ENCODE measurements around the gene UGT1A10. TPM values are rescaled to one million over a fixed set of nuclear protein-coding genes. Genes with fewer than 3 reads are reported as not detected.

Gene UGT1A10
- polyA plus RNA-seq, 5 donors: not detected

- DNase-seq: no peak
These were observed 186.0 kb downstream of the UGT1A10 start for GRCh38 chr2:233822101-233822771.

Other genes starting within 250 kb of the UGT1A10 start
- 10 to 100 TPM; 32.9 to 59.7 (median 50.8) TPM for gene USP40, start 69.7 kb upstream of the UGT1A10 start, polyA plus RNA-seq (ENCODE audit: insufficient read depth in 1 of 5, insufficient read length in 5 of 5, low replicate concordance in 1 of 5)
- gene UGT1A8, start 18.8 kb upstream of the UGT1A10 start, polyA plus RNA-seq (ENCODE audit: insufficient read depth in 1 of 5, insufficient read length in 5 of 5, low replicate concordance in 1 of 5): not detected
- gene UGT1A9, start 35.5 kb downstream of the UGT1A10 start, polyA plus RNA-seq (ENCODE audit: insufficient read depth in 1 of 5, insufficient read length in 5 of 5, low replicate concordance in 1 of 5): not detected
- not detected for gene UGT1A7, start 45.5 kb downstream of the UGT1A10 start, polyA plus RNA-seq (ENCODE audit: insufficient read depth in 1 of 5, insufficient read length in 5 of 5, low replicate concordance in 1 of 5)
- under 1 TPM in 1 of 5 donors, not detected in 4; 0.22 TPM for gene UGT1A6, start 56.4 kb downstream of the UGT1A10 start, polyA plus RNA-seq (ENCODE audit: insufficient read depth in 1 of 5, insufficient read length in 5 of 5, low replicate concordance in 1 of 5)
- gene UGT1A5, start 76.5 kb downstream of the UGT1A10 start, polyA plus RNA-seq (ENCODE audit: insufficient read depth in 1 of 5, insufficient read length in 5 of 5, low replicate concordance in 1 of 5): not detected
- gene UGT1A4, start 82.3 kb downstream of the UGT1A10 start, polyA plus RNA-seq (ENCODE audit: insufficient read depth in 1 of 5, insufficient read length in 5 of 5, low replicate concordance in 1 of 5): not detected
- not detected for gene UGT1A3, start 92.6 kb downstream of the UGT1A10 start, polyA plus RNA-seq (ENCODE audit: insufficient read depth in 1 of 5, insufficient read length in 5 of 5, low replicate concordance in 1 of 5)
- gene UGT1A1, start 123.8 kb downstream of the UGT1A10 start, polyA plus RNA-seq (ENCODE audit: insufficient read depth in 1 of 5, insufficient read length in 5 of 5, low replicate concordance in 1 of 5): under 1 TPM in 4 of 5 donors, not detected in 1; 0.05 to 0.10 (median 0.08) TPM
- 1 to 10 TPM in 1 of 5 donors, under 1 TPM in 4; 0.27 to 1.3 (median 0.55) TPM for gene MROH2A, start 141.9 kb downstream of the UGT1A10 start, polyA plus RNA-seq (ENCODE audit: insufficient read depth in 1 of 5, insufficient read length in 5 of 5, low replicate concordance in 1 of 5)
- gene HJURP, start 218.1 kb downstream of the UGT1A10 start, polyA plus RNA-seq (ENCODE audit: insufficient read depth in 1 of 5, insufficient read length in 5 of 5, low replicate concordance in 1 of 5): 10 to 100 TPM; 15.4 to 48.8 (median 28.9) TPM

All from right lung (tissue), 5 donors.